Neural progenitor cell (in vitro differentiated cells): ENCODE results near the gene MRNIP. TPM values are rescaled to one million over a fixed set of nuclear protein-coding genes. Genes with fewer than 3 reads are reported as not detected.

Experiments
- DNase-seq: peaks from one replicate; pipeline ENCODE4 v3.0.0-alpha.2; 2016; ENCODE audit warnings: low spot score
- H2AFZ ChIP-seq: fragments of 200-600 bp; sonication (generic); replicated peaks from 2 replicates; pipeline ENCODE4 v1.6.1; 2016; ENCODE audit warnings: antibody characterized with exemption
- H3F3A ChIP-seq: fragments of 200-600 bp; sonication (generic); 2 replicates; pipeline ENCODE4 v1.6.1; 2016; ENCODE audit warnings: antibody characterized with exemption, low read depth
- H3K27ac ChIP-seq: fragments of 200-600 bp; sonication (generic); 2 replicates; pipeline ENCODE4 v1.5.1; 2016; ENCODE audit warnings: mild to moderate bottlenecking
- H3K27me3 ChIP-seq: fragments of 200-600 bp; sonication (generic); 2 replicates; pipeline ENCODE4 v1.6.1; 2016; ENCODE audit warnings: mild to moderate bottlenecking, moderate library complexity
- H3K36me3 ChIP-seq: fragments of 200-600 bp; sonication (generic); 2 replicates; pipeline ENCODE4 v1.5.1; 2016
- H3K4me1 ChIP-seq: fragments of 200-600 bp; sonication (generic); 2 replicates; pipeline ENCODE4 v1.6.1; 2016; ENCODE audit warnings: mixed run types
- H3K4me2 ChIP-seq: fragments of 200-600 bp; sonication (generic); 2 replicates; pipeline ENCODE4 v1.6.1; 2016
- H3K4me3 ChIP-seq: fragments of 200-600 bp; sonication (generic); 2 replicates; pipeline ENCODE4 v1.5.1; 2016
- H3K79me2 ChIP-seq: fragments of 200-600 bp; sonication (generic); 2 replicates; pipeline ENCODE4 v1.6.1; 2016; ENCODE audit warnings: low read depth
- H3K9ac ChIP-seq: fragments of 200-600 bp; sonication (generic); 2 replicates; pipeline ENCODE4 v1.6.1; 2016
- H3K9me3 ChIP-seq: fragments of 200-600 bp; sonication (generic); 2 replicates; pipeline ENCODE4 v1.5.1; 2016; ENCODE audit warnings: low read depth
- H4K20me1 ChIP-seq: fragments of 200-600 bp; sonication (generic); 2 replicates; pipeline ENCODE4 v1.6.1; 2016; ENCODE audit warnings: low read depth
- H3K27ac Mint-ChIP-seq: 3 replicates; pipeline ENCODE4 v1.8.0; 2021; ENCODE audit warnings: mixed read lengths
- H3K27me3 Mint-ChIP-seq: 2 replicates; pipeline ENCODE4 v1.8.0; 2022; ENCODE audit warnings: low read depth, mild to moderate bottlenecking, inconsistent platforms, moderate library complexity, mixed read lengths; ENCODE audit not compliant: insufficient read depth
- H3K36me3 Mint-ChIP-seq: 3 replicates; pipeline ENCODE4 v1.8.0; 2021; ENCODE audit warnings: mixed read lengths
- H3K4me1 Mint-ChIP-seq: 3 replicates; pipeline ENCODE4 v1.8.0; 2021; ENCODE audit warnings: mixed read lengths
- H3K4me3 Mint-ChIP-seq: 3 replicates; pipeline ENCODE4 v1.8.0; 2021; ENCODE audit warnings: mild to moderate bottlenecking, moderate library complexity, mixed read lengths
- H3K9me3 Mint-ChIP-seq: 3 replicates; pipeline ENCODE4 v1.8.0; 2020; ENCODE audit warnings: mixed read lengths
- EZH2 ChIP-seq: fragments of 200-600 bp; sonication (generic); IDR thresholded peaks from 2 replicates; pipeline ENCODE4 v1.6.1; 2017; ENCODE audit warnings: antibody characterized with exemption, mild to moderate bottlenecking, moderate library complexity
- EZH2phosphoT487 ChIP-seq: fragments of 200-600 bp; sonication (generic); IDR thresholded peaks from 2 replicates; pipeline ENCODE4 v1.6.1; 2017; ENCODE audit warnings: antibody characterized with exemption
- total RNA-seq: library from RNA; depleted of rRNA; stranded (reverse); fragments of >200 nt; gene quantifications from 2 replicates; pipeline ENCODE4 v1.2.3, GENCODE V29; 2015; ENCODE audit warnings: low replicate concordance
- TF ChIP-seq, protein P1 (sequence below): fragments of 200-600 bp; sonication (generic); IDR thresholded peaks from 2 replicates; pipeline ENCODE4 v1.5.1; 2017; ENCODE audit warnings: antibody characterized with exemption, mild to moderate bottlenecking

MRNIP gene
- total RNA-seq, 1 donor from 2014 or later, result 68.5 TPM

DNA sequence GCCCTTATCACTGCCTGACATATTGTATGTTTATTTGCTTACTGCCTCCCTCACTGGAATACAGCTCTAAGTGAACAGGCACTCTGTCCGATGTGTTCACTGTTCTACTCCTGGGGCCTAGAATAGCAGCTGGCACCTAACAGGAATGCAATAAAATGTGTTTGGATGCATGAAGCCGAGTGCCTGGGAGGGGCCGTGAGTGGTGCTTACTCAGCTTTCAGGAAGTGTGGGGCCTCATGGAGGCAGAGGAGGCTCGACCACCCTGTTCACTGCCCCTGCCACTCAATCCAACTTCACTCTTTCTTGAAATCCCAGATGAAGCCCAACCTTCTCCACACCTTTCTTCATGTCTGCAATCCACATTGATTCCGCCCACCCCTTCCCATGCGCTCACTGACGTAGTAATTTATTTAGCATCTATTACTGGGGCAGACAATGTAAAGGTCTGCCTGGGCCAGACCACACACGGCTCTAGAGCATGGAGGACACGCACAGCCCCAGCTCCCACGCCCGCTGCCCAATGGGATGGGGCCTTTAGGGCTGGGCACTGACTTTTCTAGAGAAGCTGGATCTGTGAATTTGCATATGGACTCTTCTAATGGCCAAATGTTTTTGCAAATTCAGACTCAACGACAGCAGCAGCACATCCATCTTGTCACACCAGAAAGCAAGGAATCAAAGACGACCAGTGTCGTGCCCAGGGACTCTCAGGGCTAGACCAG lies 27.7 kb upstream of the MRNIP start:
- Histone ChIP-seq H3K27ac (no peak overlapping the region), H3K4me2 (no peak overlapping the region), H3K9ac (no peak overlapping the region), H3K4me1 (no peaks in the 10 kb centered on the region), H3K9me3 (peaks cover 15% of the 10 kb centered on the region), H2AFZ (no peak overlapping the region), H3K27me3 (no peaks in the 10 kb centered on the region), H4K20me1 (no peaks in the 10 kb centered on the region), H3K79me2 (no peaks in the 10 kb centered on the region), H3F3A (no peaks in the 10 kb centered on the region), H3K4me3 (no peak overlapping the region), H3K36me3 (peaks cover 16% of the 10 kb centered on the region)
- Mint-ChIP-seq H3K9me3 (peaks cover 33% of the 10 kb centered on the region), H3K36me3 (peaks cover 65% of the 10 kb centered on the region), H3K27ac (no peak overlapping the region), H3K4me1 (no peaks in the 10 kb centered on the region), H3K4me3 (no peak overlapping the region), H3K27me3 (peaks cover 2% of the 10 kb centered on the region)
- TF ChIP-seq, protein P1, sequence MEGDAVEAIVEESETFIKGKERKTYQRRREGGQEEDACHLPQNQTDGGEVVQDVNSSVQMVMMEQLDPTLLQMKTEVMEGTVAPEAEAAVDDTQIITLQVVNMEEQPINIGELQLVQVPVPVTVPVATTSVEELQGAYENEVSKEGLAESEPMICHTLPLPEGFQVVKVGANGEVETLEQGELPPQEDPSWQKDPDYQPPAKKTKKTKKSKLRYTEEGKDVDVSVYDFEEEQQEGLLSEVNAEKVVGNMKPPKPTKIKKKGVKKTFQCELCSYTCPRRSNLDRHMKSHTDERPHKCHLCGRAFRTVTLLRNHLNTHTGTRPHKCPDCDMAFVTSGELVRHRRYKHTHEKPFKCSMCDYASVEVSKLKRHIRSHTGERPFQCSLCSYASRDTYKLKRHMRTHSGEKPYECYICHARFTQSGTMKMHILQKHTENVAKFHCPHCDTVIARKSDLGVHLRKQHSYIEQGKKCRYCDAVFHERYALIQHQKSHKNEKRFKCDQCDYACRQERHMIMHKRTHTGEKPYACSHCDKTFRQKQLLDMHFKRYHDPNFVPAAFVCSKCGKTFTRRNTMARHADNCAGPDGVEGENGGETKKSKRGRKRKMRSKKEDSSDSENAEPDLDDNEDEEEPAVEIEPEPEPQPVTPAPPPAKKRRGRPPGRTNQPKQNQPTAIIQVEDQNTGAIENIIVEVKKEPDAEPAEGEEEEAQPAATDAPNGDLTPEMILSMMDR, result no peak
- TF ChIP-seq EZH2phosphoT487, result no peak
- DNase-seq, result no peak

DNA sequence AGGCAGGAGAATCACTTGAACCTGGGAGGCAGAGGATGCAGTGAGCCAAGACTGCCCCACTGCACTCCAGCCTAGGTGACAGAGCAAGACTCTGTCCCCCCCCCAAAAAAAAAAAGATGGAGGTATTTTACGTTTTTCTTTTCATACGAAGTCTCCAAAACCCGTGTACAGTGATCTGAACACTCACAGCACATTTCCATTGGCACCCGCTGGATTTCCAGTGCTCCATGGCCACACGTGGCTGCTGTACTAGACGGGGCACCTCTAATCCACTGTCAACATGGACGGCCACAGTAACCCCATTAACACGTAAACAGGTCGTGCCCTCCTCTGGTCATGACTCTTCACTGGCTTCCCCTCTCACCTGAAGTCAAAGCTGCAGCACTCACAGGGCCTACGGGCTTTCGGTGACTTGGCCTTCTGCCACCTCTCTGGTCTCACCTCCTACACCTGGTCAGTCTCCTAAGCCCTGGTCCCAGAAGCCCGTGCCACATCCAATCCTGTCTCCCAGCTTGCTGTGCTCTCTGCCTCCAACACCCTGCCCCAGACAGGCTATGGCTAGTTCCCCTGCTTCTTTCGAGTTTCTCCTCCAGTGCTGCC lies 27.0 kb upstream of the MRNIP start:
- H3K4me3 ChIP-seq, result no peak overlapping the region
- H3K79me2 ChIP-seq, result no peaks in the 10 kb centered on the region
- TF ChIP-seq EZH2 (no peak), EZH2phosphoT487 (no peak)
- TF ChIP-seq, protein P1, result no peak
- DNase-seq, result no peak
- Mint-ChIP-seq H3K4me1 (no peaks in the 10 kb centered on the region), H3K4me3 (no peak overlapping the region), H3K27ac (no peak overlapping the region), H3K27me3 (peaks cover 2% of the 10 kb centered on the region), H3K36me3 (peaks cover 67% of the 10 kb centered on the region), H3K9me3 (peaks cover 33% of the 10 kb centered on the region)
- no peak overlapping the region for H3K27ac ChIP-seq
- no peak overlapping the region for H2AFZ ChIP-seq
- peaks cover 16% of the 10 kb centered on the region for H3K36me3 ChIP-seq
- H3K9me3 ChIP-seq, result peaks cover 15% of the 10 kb centered on the region
- H3K27me3 ChIP-seq, result no peaks in the 10 kb centered on the region
- H3K4me2 ChIP-seq, result no peak overlapping the region
- H4K20me1 ChIP-seq, result no peaks in the 10 kb centered on the region
- no peaks in the 10 kb centered on the region for H3F3A ChIP-seq
- no peak overlapping the region for H3K9ac ChIP-seq
- H3K4me1 ChIP-seq, result no peaks in the 10 kb centered on the region

DNA sequence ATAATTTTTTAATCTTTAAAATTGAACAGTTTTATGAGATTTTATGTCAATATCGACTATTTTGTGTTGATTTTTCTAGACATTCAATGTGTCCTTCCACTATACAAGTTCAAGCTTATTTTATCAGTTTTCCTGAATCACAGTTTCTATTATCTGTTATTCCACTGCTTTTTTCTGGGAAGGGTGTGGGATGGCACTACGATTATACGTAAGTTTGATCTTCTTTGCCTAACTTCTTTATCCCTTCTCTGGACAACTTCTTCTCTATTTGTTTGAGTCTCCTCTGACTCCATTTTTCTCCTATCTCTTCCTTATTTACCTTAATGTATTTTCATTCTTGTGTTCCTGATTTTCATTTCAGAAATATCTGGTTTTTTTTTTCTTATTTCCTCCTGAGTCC lies 24.5 kb upstream of the MRNIP start:
- no peak overlapping the region for H3K4me2 ChIP-seq
- H3F3A ChIP-seq, result no peaks in the 10 kb centered on the region
- peaks cover 2% of the 10 kb centered on the region for H3K27me3 Mint-ChIP-seq
- H3K27ac Mint-ChIP-seq, result no peak overlapping the region
- peaks cover 16% of the 10 kb centered on the region for H3K36me3 ChIP-seq
- H4K20me1 ChIP-seq, result no peaks in the 10 kb centered on the region
- H3K4me3 ChIP-seq, result no peak overlapping the region
- H2AFZ ChIP-seq, result no peak overlapping the region
- H3K9ac ChIP-seq, result no peak overlapping the region
- no peaks in the 10 kb centered on the region for H3K4me1 Mint-ChIP-seq
- H3K9me3 Mint-ChIP-seq, result peaks cover 33% of the 10 kb centered on the region
- peaks cover 15% of the 10 kb centered on the region for H3K9me3 ChIP-seq
- TF ChIP-seq EZH2 (no peak), EZH2phosphoT487 (no peak)
- TF ChIP-seq, protein P1, result no peak
- DNase-seq, result no peak
- no peaks in the 10 kb centered on the region for H3K27me3 ChIP-seq
- H3K27ac ChIP-seq, result no peak overlapping the region
- no peaks in the 10 kb centered on the region for H3K79me2 ChIP-seq
- no peaks in the 10 kb centered on the region for H3K4me1 ChIP-seq
- peaks cover 58% of the 10 kb centered on the region for H3K36me3 Mint-ChIP-seq
- no peak overlapping the region for H3K4me3 Mint-ChIP-seq
